Measurements from ENCODE around the gene MAP1B.

The MAP1B gene

DNA sequence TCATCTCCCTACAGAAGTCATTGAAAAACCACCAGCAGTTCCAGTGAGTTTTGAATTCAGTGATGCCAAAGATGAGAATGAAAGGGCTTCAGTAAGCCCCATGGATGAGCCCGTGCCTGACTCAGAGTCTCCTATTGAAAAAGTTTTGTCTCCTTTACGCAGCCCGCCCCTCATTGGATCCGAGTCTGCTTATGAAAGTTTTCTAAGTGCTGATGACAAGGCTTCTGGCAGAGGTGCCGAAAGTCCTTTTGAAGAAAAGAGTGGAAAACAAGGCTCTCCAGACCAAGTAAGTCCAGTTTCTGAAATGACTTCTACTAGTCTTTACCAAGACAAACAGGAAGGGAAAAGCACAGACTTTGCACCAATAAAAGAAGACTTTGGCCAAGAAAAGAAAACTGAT, 90.1 kb downstream of the MAP1B start:
- no peak overlapping the region for H3K4me3 ChIP-seq (ENCODE audit: low read depth, low read length, poor library complexity, severe bottlenecking)
- H3K36me3 ChIP-seq (ENCODE audit: insufficient read depth, low read length), result no peaks in the 10 kb centered on the region
- H3K9me3 ChIP-seq (ENCODE audit: low read length), result no peaks in the 10 kb centered on the region
- H2AFZ ChIP-seq (ENCODE audit: low read length), result no peak overlapping the region
- H3F3A ChIP-seq (ENCODE audit: insufficient read depth, low read length), result no peaks in the 10 kb centered on the region
- peaks cover 8% of the 10 kb centered on the region for H3K4me1 ChIP-seq (ENCODE audit: insufficient read depth, low read length, severe bottlenecking)
- no peaks in the 10 kb centered on the region for H3K79me2 ChIP-seq (ENCODE audit: insufficient read depth, low read length)
- H3K9me2 ChIP-seq (ENCODE audit: low read depth, low read length), result no peaks in the 10 kb centered on the region
- no peak overlapping the region for H3K4me2 ChIP-seq (ENCODE audit: low read length)
- no peak overlapping the region for H3K27ac ChIP-seq (ENCODE audit: low read depth, low read length, poor library complexity, severe bottlenecking)
- H3K27me3 ChIP-seq (ENCODE audit: insufficient read depth, low read length), result no peaks in the 10 kb centered on the region; the same call in 1 of the 2 replicates
- H4K20me1 ChIP-seq (ENCODE audit: insufficient read depth, low read length), result no peaks in the 10 kb centered on the region
- TF ChIP-seq, protein P1, sequence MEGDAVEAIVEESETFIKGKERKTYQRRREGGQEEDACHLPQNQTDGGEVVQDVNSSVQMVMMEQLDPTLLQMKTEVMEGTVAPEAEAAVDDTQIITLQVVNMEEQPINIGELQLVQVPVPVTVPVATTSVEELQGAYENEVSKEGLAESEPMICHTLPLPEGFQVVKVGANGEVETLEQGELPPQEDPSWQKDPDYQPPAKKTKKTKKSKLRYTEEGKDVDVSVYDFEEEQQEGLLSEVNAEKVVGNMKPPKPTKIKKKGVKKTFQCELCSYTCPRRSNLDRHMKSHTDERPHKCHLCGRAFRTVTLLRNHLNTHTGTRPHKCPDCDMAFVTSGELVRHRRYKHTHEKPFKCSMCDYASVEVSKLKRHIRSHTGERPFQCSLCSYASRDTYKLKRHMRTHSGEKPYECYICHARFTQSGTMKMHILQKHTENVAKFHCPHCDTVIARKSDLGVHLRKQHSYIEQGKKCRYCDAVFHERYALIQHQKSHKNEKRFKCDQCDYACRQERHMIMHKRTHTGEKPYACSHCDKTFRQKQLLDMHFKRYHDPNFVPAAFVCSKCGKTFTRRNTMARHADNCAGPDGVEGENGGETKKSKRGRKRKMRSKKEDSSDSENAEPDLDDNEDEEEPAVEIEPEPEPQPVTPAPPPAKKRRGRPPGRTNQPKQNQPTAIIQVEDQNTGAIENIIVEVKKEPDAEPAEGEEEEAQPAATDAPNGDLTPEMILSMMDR (IDR thresholded peaks at IDR 0.05; ENCODE audit: low read length), result no peak
- no peak for TF ChIP-seq EZH2 (IDR thresholded peaks at IDR 0.05; ENCODE audit: borderline replicate concordance, low read length)
- H3K9ac ChIP-seq (ENCODE audit: low read length), result no peak overlapping the region

DNA sequence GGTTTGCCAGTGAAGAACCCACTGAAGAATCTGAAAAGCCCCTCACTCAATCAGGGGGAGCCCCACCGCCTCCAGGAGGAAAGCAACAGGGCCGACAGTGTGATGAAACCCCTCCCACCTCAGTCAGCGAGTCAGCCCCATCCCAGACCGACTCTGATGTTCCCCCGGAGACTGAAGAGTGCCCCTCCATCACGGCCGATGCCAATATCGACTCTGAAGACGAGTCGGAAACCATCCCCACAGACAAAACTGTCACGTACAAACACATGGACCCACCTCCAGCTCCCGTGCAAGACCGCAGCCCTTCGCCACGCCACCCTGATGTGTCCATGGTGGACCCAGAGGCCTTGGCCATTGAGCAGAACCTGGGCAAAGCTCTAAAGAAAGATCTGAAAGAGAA, 92.4 kb downstream of the MAP1B start:
- no peak overlapping the region for H3K4me2 ChIP-seq (ENCODE audit: low read length)
- peaks cover 8% of the 10 kb centered on the region for H3K4me1 ChIP-seq (ENCODE audit: insufficient read depth, low read length, severe bottlenecking)
- no peaks in the 10 kb centered on the region; the same call in 1 of the 2 replicates for H3K36me3 ChIP-seq (ENCODE audit: insufficient read depth, low read length)
- no peak for TF ChIP-seq EZH2 (IDR thresholded peaks at IDR 0.05; ENCODE audit: borderline replicate concordance, low read length)
- TF ChIP-seq, protein P1 (IDR thresholded peaks at IDR 0.05; ENCODE audit: low read length), result no peak
- no peaks in the 10 kb centered on the region for H3F3A ChIP-seq (ENCODE audit: insufficient read depth, low read length)
- H3K27me3 ChIP-seq (ENCODE audit: insufficient read depth, low read length), result no peaks in the 10 kb centered on the region; the same call in 1 of the 2 replicates
- H3K27ac ChIP-seq (ENCODE audit: low read depth, low read length, poor library complexity, severe bottlenecking), result no peak overlapping the region
- H4K20me1 ChIP-seq (ENCODE audit: insufficient read depth, low read length), result no peaks in the 10 kb centered on the region
- no peaks in the 10 kb centered on the region for H3K79me2 ChIP-seq (ENCODE audit: insufficient read depth, low read length)
- H2AFZ ChIP-seq (ENCODE audit: low read length), result no peak overlapping the region
- no peaks in the 10 kb centered on the region for H3K9me2 ChIP-seq (ENCODE audit: low read depth, low read length)
- no peaks in the 10 kb centered on the region for H3K9me3 ChIP-seq (ENCODE audit: low read length)
- no peak overlapping the region for H3K4me3 ChIP-seq (ENCODE audit: low read depth, low read length, poor library complexity, severe bottlenecking)
- no peak overlapping the region for H3K9ac ChIP-seq (ENCODE audit: low read length)

DNA sequence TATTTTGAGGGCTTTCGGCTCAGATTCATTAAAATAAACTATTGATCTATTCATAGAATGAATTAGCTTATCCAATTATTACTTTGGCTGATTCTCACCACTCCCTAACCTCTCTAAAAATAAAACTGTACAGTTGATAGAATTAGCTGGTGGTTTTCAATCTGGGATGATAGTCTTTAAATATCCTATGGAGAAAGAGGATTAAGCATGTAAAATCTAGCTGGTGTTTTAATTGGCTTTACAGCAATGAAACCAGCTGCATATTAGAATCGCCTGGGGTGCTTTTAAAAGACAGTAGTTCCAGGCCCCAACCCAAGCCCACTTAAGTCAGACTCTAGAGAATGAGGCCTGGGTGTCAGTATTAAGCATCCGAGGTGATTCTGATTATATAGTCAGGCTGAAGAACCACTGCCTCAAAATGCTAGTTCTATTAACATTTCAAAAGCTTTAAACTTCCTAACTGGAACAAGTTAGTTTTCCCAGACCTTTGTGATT, 95.1 kb downstream of the MAP1B start:
- no peak overlapping the region for H2AFZ ChIP-seq (ENCODE audit: low read length)
- no peaks in the 10 kb centered on the region for H3K9me3 ChIP-seq (ENCODE audit: low read length)
- no peaks in the 10 kb centered on the region for H3K4me1 ChIP-seq (ENCODE audit: insufficient read depth, low read length, severe bottlenecking)
- no peaks in the 10 kb centered on the region; the same call in 1 of the 2 replicates for H3K36me3 ChIP-seq (ENCODE audit: insufficient read depth, low read length)
- no peaks in the 10 kb centered on the region for H3K27me3 ChIP-seq (ENCODE audit: insufficient read depth, low read length)
- TF ChIP-seq, protein P1 (IDR thresholded peaks at IDR 0.05; ENCODE audit: low read length), result no peak
- TF ChIP-seq EZH2 (IDR thresholded peaks at IDR 0.05; ENCODE audit: borderline replicate concordance, low read length), result no peak
- H3K4me2 ChIP-seq (ENCODE audit: low read length), result no peak overlapping the region
- no peak overlapping the region for H3K27ac ChIP-seq (ENCODE audit: low read depth, low read length, poor library complexity, severe bottlenecking)
- H3K4me3 ChIP-seq (ENCODE audit: low read depth, low read length, poor library complexity, severe bottlenecking), result no peak overlapping the region
- no peak overlapping the region for H3K9ac ChIP-seq (ENCODE audit: low read length)
- H3F3A ChIP-seq (ENCODE audit: insufficient read depth, low read length), result no peaks in the 10 kb centered on the region
- H3K79me2 ChIP-seq (ENCODE audit: insufficient read depth, low read length), result no peaks in the 10 kb centered on the region
- no peaks in the 10 kb centered on the region for H4K20me1 ChIP-seq (ENCODE audit: insufficient read depth, low read length)
- H3K9me2 ChIP-seq (ENCODE audit: low read depth, low read length), result no peaks in the 10 kb centered on the region

Measured in OCI-LY1 (cell line).